ENCODE results near the gene YKT6.

Gene YKT6

DNA sequence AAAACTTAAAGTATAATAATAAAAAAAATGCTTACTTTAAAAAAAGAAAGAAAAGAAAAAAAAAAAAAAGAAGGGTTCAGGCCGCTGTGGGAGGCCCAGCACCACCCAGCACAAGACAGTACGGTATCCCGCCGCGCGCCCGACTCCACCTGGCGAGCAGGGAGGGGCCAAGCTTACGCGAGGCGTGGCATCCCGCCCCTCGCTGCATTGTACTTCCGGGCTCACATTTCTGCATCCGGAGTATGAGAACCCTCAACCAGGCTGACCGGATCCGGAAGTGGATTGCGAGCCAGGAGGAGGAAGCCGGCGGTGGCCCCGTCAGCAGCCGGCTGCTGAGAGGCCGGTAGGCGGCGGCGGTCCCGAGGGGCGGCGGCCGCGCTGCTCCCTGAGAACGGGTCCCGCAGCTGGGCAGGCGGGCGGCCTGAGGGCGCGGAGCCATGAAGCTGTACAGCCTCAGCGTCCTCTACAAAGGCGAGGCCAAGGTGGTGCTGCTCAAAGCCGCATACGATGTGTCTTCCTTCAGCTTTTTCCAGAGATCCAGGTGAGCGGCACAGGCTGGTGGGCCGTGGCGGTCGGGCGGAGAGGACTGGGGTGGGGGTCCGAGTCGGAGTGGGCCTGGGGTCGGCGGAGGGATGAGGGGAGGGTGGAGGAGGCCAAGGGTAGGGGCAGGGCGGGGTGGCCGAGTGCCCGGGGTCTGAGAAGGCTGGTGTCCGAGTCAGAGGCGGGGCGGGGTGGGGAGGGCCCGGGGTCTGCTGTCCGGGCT lies at the start of gene YKT6:
Gene YKT6, plus strand, starts transcription at position 280 of the 763 bp plus-strand sequence. Its CDS starts 158 bp downstream, at position 438.
- intact Hi-C loops (cut with DNase I): no loop called here
- peak; percentile 89 to 99 (median 96) for DNase-seq

DNA sequence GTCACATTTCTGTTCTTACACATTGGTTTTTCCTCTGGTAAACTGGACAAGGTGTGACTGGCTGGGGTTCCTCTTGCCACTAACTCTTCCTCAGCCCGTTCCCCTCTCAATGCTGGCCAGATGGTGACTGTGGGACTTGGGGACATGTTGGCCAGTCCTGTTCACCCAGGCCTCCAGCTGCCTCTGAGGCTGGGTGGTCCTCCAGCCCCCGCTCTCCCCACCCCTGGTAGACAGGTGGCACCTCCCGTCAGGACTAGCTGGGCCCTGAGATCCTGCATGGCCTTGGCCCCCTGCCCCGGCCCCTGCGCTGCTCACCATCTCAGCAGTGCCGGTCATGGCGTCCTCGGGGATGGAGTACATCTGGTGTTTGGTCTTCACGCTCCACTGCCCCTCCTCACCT lies 48.8 kb upstream of the YKT6 start:
- peak in 4 of 42 donors; percentile 5 to 25 (median 13) for DNase-seq
- intact Hi-C loops (cut with DNase I): no loop called here

DNA sequence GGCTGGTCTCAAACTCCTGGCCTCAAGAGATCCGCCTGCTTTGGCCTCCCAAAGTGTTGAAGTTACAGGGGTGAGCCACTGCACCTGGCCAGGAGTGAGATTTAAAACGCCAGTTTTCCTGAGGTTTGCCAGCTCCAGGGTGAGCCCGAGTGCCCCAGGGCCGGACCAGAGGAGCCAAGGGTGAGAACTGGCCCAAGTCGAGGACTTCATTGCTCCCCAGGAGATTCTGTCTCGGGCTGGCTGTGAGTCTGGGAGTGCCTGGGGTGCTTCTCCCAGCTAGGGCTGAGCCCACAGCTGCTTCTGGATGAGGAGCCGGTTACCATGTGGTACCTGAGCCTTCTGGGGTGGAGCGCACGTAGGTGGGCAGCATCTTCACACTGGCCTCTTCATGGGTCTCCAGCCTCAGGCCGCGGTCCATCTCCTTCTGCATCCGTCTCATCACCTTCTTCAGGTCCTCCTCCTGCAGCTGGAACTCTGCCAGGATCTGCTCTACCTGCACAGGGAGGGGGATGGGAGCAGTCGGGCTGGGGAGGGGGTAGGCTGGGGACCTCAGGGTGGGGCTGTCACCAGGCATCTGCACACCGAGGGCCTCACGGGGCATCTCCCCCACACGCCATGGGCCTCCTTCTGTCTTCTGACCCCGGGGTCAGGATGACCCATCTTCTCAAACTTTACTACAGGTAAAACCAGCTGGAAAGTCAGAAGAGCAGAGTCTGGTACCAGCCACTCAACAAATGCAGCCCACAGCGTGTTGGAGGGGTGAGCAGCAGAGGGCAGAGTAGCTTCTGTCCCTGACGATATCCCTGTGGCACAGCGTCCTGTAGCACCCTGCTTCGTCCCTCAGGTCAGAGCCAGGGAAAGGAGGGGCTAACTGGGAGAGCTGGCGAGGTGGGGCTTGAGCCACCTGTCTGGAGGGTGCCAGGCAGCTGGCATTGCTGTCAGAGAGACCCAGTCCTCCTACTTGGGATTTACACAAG lies 47.5 kb upstream of the YKT6 start:
- intact Hi-C loops (cut with DNase I): no loop called here
- peak in 4 of 42 donors; percentile 8 to 27 (median 16) for DNase-seq

DNA sequence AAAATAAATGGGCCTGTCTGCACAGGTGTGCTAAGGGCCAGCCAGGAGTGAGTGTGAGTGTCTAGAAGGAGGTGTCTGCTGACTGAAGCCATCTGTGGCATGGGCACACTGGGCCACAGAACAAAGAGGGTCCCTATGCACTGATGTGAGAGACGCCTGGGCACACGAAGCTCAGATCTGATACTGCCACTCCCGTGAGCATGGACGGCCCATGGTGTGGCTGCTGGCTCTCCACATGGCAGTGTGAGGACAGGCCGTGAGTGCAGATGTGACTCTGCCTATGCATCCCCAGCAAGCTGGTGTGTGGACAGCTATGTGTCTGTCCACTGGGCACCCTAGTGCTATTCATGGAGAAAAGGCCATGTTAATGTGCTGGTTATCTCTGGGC lies 46.8 kb upstream of the YKT6 start:
- DNase-seq: peak in 5 of 42 donors; percentile 2 to 17 (median 13)
- intact Hi-C loops (cut with DNase I): no loop called here

DNA sequence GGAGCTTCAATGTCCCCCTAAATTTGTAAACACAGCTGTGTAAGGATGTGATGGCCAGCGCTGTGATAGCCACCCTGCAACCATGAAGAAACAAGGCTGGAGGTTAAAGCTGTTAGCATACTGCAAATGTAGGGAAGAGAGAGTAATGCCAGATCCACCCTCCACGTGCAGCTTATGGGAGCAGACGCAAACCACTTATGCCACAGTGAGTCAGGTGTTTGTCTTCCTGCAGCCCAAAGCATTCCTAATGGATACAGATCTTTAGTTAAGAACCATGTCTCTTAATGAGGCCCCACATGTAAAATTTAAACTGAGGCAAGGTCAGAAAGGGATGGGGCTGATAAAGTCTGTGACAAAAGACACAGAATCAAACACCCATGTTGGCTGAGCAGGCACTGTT lies 46.1 kb upstream of the YKT6 start:
- intact Hi-C loops (cut with DNase I): no loop called here
- peak in 1 of 42 donors; percentile 20 for DNase-seq

DNA sequence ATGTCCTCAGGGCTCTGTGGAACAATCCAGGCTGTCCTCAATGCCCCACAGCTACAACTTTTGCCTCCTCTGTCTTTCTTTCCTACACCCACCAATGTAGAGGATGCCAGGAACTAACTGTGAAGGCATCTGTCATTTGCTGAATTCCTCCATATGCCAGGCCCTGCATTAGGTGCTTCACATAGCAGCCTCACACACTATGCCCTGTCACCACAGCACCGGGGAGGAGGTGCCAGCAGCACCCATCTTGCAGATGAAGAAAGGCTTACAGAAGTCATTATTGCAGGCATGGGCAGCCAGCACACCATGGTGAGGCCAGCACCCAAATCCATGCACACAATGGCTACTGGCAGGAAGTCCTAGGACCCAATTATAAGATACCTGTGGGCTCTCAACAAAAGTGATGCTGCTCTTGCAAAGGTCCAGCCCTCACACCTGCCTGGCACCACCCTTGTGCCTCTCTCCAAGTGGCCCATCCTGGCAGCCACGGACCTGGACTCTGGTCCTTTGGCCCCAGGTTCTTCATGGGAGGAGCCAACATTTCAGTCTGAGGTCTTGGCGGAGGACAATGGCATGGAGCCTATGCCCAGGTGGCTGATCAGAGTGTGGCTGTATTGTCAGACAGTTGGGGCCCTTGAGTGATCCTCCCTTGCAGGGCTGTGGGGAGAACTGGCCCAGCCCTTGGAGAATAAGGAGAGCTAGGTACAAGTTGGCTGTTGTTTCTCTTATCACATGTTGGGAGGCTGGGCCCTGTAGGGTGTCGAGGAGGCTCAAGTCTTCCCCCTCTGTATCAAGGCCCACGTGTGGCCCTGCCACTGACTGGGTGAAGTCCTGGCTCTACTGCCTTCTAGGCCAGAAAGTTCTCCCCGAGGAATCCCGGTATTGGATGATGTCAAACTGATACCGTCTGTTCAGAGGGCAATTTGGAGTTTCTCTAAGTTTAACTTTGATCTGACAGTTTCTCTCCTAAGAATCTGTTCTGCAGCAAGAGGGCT lies 45.3 kb upstream of the YKT6 start:
- peak in 5 of 42 donors; percentile 3 to 23 (median 16) for DNase-seq
- intact Hi-C loops (cut with DNase I): no loop called here

DNA sequence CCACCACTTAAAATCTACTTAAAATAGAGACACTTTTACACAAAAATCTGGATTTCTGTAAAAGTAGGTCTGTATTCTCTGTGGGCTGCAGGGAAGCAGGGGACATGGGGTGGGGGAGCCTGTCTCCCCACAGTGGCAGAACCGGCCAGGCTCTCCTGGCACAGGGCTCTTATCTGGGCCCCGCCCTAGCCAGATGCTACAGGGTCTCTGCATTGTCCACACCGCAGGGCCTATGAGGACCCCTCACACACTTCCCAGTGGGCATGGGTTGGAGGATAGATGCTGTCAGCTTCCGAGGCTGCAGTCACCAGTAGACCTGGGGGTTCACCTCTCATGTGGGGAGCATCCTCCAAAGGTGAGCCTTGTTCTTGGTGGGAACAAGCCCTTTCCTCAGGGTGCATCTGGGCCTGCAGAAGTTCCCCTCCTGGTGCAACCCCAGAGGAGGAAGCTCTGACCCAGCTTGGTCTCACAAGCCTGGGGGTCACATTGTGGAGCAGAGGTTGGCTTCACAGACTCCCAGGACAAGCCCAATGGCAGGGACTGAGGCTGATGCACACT lies 44.2 kb upstream of the YKT6 start:
- peak in 2 of 42 donors; percentile 23 to 25 for DNase-seq
- intact Hi-C loops (cut with DNase I): no loop called here

DNA sequence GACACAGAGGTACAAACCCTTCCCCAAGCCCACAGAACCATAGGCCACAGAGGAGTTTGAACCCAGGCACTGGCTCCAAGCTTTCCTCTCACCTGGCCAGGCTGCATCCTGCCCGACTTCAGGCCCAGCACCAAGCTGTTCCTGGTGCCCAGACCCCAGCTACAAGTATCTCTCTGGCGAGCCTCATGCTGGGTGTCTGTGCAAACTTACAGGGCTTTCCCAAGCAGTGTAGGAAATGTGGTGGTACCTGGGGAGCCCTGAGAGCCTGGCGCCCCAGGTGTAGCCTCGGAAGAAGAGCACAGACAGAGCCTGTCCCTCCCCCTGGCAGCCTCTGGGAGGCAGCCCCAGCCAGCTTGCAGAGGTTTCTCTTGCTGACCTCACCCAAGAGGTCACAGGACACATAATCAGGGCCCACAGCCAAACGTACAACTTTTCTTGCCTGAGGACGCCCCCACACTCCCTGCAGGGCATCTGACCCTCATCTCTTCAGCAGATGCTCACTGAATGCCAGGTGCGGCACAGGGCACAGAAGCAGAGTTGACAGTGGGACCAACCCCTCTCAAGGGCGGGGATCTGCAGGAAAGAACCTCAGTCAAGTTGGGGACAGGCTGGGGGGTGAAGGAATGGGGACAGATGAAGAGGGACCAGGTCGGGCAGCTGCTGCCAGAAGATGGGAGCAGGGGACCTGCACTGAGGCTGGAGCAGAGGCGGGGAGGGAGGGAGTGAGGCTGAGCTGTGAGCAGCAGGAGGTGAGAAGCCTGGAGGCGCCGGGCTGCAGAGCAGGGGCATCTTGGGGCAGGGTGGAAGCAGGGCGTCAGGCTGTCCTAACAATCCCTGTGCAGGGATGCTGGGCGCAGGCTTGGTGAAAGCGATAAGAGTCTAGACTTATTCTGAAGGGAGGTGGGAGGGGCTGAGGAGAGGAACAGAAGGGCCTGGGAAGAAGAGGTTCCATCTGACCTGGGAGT lies 43.4 kb upstream of the YKT6 start:
- intact Hi-C loops (cut with DNase I): no loop called here
- DNase-seq: peak in 2 of 42 donors; percentile 13 to 23

DNA sequence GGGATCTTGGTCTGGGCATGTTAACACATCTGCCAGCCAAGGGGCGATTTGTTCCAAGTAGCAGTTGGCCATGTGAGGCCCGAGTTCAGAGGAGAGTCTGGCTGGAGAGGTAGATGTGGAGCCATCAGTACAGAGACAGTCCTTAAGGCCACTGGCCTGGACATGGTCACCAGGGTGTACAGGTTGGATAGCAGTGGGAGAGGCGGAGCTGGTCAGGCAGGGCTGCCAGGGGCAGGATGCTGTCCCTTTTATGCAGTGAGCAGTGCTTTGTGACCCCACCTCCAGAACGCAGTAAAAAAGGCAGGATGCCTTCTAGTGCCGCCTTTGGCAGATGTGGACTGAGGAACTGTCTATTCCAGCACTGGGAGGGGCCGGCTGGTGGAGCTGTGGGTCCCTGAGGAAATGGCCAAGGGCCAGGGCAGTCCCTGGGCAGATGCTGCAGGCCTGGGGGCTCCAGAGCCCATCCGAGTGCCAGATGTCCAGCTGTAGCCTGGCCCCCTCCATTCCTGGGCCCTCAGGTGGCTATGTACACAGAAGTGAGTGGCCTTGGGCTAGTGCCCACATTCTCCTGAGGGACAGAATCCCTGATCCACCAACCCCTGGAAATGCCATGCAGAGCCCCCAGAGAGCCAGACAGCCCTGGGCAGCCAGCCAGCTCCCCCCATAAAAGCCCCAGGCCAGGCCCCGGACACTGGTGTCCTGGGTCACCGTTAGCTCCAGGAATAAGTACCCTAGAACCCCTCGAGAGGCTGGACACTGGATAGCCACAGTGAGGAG lies 42.5 kb upstream of the YKT6 start:
- peak in 2 of 42 donors; percentile 11 to 18 for DNase-seq
- intact Hi-C loops (cut with DNase I): no loop called here

DNA sequence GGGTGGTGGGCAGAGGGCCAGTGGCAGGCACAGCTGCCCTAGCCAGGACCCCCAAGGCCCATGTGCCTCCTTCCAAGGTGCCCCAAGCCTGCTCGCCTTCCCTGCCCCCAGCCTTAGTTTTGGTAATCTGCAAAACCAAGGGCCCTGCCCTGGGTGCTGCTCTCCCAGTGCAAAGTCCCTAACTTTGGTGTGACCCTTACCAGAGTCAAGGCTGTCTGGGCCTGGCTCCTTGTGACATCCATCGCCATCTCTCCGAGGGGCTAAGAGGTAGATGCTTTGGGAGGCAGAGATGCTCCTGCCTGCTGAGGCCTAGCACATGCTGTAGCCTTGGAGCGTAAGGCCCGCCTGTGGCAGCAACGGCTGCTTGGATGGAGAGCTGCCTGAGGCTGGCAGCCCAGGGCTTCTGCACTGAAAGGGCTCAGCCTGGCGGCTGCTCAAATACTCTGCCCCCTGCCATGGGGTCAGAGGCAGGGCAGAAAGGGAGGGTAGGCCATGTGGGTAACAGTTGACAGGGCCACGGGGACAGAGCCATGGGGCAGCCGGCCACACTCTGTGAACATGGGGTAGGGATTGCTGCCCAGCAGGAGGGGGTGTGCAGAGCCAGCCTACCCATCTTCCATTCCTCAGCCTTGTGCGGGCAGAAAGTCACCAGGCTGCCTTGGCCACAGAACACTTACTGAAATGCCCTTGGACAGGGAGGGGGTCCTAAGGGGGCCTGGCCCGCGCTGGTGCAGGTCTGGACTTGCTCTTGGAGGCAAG lies 41.7 kb upstream of the YKT6 start:
- DNase-seq: peak in 20 of 42 donors; percentile 13 to 59 (median 38)
- intact Hi-C loops (cut with DNase I): no loop called here

DNA sequence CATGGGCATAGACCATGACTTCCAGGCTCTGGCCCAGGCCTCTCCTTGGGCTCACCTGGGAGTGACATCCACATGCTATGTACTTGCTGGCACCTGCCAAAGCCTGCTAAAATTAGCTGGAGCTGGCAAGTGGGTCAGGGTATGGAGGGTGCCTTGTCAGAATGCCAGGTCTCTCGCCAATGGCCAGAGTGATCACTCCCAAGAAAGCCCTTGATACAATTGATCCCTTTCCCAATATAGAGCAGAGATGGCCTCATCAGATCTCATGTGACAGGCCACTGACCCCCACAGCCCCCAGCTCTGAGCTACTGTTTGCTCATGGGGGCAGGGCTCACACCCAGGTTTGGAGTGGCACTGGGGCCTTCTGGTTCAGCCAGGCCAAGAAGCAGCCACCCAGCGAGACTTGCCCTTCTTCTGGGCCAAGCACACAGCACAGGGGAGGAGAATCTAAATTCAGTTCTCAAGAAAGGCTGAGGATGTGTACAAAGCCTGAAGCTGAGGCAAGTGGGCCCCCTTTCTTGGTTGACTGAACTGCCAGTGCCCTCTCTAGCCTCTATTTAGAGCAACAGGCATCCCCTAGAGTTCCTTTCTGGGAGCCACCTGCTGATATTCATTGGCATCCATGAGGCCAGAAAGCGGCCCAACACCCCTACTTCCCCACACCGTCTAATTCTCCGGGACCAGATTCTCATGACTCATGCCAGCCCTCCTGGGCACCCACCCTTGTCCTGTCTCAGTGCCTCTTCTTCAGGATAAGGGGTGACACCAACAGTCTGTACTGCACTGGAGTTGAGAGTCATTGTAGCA lies 40.8 kb upstream of the YKT6 start:
- intact Hi-C loops (cut with DNase I): no loop called here
- peak in 1 of 42 donors; percentile 23 for DNase-seq

DNA sequence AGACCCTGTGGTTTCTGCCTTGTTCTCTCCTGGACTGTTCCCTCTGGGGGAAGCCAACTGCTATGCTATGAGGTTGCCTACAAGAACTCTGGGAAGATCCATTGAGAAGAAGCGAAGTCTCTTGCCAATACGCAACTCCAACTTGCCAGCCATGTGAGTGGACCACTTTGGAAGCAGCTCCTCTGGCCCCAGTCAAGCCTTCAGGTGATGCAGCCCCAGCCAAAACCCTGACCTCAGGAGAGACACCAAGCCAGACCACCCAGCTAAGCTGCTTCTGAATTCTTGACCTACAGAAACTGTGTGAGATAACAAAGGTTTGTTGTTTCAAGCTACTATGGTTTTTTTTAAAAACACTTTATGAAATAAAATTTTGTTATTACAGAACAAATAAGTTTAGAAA lies 39.4 kb upstream of the YKT6 start:
- peak in 1 of 42 donors; percentile 12 for DNase-seq
- intact Hi-C loops (cut with DNase I): no loop called here

DNA sequence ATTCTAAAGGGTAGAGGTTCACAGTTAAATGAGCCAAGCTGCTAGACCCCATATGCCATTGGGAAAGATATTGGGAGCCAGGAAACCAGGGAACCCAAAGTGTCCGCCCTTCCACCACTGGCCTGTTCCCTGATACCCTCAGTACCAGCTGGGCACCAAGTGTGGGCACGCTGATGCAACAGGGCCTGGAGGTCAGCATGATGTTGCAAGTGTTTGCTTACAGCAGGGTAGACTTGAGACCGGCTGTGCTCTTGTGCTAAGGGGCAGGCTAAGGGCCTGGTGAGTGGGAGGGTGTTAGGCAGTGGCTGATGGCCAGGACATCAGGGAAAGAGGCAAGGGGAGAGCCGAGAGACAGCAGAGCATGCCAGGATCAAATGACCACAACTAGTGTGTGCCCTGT lies 38.6 kb upstream of the YKT6 start:
- intact Hi-C loops (cut with DNase I): no loop called here

DNA sequence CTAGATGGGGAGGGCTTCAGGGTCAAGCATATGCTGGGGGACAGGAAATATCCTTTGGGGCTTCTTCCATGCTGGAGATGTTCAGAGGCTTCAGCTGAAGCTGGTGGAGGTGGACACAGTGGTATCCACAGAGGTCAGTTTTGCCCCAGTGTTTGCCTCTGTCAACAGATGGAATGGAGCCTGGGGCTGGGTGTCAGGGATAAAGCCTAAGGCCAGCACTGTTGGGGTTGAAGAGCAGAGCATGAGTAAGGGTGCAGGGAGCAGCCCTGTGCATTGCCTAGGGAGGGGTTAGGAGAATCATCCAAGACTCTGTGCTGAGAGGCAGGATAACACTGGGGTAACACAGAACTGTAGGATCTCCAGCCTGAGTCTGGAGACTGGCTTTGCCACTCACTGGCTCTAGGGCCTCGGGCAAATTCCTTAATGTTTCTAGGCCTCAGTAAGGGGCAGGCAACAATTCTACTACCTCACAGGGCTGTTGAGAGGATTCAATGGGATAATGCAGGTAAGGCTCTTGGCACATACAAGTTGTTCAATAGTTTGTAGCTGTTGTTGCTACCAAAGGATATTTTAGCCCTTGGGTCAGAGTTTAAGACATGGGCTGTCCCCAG lies 37.9 kb upstream of the YKT6 start:
- intact Hi-C loops (cut with DNase I): no loop called here
- DNase-seq: peak in 1 of 42 donors; percentile 8

More for the DNA sequence above, 38.6 kb upstream of the YKT6 start:
- peak in 2 of 42 donors; percentile 3 to 5 for DNase-seq

All from head of caudate nucleus (tissue), 42 donors.